ENCODE results near the gene E2F8.

DNA sequence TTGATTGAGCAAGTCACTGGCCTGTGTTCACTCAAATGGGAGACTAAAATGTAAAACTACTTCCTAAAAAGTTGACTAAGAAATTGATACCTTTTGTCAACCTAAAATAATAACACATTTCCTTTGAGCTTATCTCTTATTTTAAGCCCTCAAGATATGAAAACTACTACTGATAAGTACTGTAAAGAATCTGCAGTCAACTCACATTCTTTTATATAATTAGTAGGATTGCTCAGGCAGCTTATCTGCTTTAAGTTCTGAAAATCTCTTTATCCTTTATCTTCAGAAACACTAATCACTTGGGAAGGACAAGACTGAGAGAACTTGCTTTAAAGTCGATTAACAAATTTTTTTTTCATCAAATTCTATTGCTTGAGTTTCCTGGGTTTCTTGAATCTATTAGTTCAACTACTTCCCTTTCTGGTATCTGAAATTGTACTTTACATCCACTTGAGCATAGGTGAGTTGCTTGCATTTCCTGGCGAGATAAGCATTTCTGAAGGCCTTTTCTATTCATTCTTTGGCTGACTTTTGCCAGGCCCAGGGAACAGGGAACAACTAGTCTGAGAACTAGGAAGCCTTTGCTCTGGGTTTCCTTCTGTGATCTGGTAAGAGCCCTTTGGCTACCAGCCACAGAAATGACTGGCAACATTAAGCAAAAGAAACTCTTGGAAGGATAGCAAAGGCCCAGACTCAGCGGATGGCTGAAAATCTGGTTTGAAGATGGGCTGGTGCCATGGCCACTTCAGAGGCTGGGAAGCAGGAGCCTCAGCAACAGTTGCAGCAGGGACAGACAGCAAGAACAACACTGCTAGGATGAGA lies 19.6 kb downstream of the E2F8 start:
- TF ChIP-seq ZNF274 (IDR thresholded peaks at IDR 0.05; ENCODE audit: low read depth, low read length): no peak
- no peak for TF ChIP-seq YY1 (IDR thresholded peaks at IDR 0.05; ENCODE audit: insufficient read depth, insufficient read length)
- TF ChIP-seq SUZ12 (IDR thresholded peaks at IDR 0.05; ENCODE audit: extremely low read depth, insufficient read depth, insufficient read length): no peak

Measured in NT2/D1 (cell line).